ENCODE data around the gene ZNF775.

The ZNF775 gene

DNA sequence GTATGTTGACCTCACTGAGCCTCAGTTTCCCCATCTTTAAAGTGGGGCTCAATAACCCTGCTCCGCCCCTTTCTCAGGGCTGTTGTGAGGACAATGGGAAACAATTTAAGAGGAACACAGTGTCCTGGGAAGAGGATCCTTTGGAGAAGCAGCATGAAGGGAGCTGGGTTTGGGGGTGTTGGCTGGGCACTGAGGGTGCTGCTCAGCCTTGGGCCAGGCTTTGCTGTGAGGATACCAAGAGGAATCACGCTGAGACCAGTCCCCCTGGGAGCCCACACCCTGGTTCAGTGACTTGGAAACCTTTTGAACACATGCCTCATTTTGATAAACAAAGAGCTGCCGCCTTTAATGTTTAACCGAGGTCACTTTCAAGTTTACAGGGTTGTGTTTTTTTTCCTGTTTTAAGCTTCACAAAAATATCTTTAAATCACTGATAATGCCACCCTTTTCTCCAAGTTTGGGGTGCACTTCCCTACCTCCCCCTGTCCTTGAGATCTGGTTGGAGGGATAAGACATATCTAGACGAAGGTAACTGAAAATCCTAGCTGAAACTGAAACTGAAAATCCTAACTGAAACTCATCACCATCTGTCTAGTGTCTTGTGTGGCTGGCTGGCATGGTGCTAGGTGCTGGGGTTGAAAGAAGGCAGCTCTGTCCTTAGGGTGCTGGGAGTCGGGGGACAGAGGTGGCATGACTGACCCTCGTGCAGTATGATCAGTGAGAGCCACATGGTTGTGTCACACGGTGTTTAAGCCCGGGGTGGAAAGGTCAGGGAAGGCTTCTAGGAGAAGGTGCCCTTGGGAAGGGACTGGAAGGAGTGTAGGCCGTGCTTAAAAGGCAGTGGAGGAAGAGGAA is 27.7 kb downstream of the ZNF775 start:
- H3K4me3 ChIP-seq (ENCODE audit: low read depth, low read length): no peak overlapping the region
- in situ Hi-C loops (cut with HindIII; ENCODE audit: low sequenced_read_pairs): no loop called here
- TF ChIP-seq CTCF (IDR thresholded peaks at IDR 0.05; ENCODE audit: low read depth, low read length): no peak
- no peak for DNase-seq (ENCODE audit: low read depth, low spot score)

DNA sequence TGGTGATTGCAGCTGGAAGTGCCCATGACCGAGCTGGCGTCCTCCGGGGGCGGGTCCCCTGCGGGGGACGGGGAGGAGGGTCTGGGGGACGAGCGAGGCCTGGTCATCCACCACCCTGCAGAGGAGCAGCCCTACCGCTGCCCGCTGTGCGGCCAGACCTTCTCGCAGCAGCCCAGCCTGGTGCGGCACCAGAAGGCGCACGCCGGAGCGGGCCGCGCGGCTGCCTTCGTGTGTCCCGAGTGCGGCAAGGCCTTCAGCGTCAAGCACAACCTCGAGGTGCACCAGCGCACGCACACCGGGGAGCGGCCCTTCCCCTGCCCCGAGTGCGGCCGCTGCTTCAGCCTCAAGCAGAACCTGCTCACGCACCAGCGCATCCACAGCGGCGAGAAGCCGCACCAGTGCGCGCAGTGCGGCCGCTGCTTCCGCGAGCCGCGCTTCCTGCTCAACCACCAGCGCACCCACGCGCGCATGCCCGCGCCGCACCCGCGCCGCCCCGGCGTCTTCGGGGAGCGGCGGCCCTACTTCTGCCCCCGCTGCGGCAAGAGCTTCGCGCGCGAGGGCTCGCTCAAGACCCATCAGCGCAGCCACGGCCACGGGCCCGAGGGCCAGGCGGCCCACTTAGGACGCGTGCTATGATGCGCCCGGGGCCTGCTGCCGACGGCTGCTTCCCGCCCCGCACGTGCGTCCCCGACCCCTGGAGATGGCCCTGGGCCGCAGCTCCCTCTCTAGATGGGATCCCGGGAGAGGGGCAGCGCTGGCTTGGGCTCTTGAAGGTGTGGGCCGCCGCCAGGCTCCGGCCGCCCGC is 28.7 kb downstream of the ZNF775 start:
- H3K4me3 ChIP-seq (ENCODE audit: low read depth, low read length): no peak overlapping the region
- no peak for DNase-seq (ENCODE audit: low read depth, low spot score)
- in situ Hi-C loops (cut with HindIII; ENCODE audit: low sequenced_read_pairs): no loop called here
- TF ChIP-seq CTCF (IDR thresholded peaks at IDR 0.05; ENCODE audit: low read depth, low read length): no peak

- DNase-seq (ENCODE audit: low read depth, low spot score): no peak
- no peak overlapping the region for H3K4me3 ChIP-seq (ENCODE audit: low read depth, low read length)
- in situ Hi-C loops (cut with HindIII; ENCODE audit: low sequenced_read_pairs): no loop called here
- TF ChIP-seq CTCF (IDR thresholded peaks at IDR 0.05; ENCODE audit: low read depth, low read length): no peak
Measured at GRCh38 chr7:150408393-150409299, 29.5 kb downstream of the ZNF775 start.

- H3K4me3 ChIP-seq (ENCODE audit: low read depth, low read length): no peak overlapping the region
- in situ Hi-C loops (cut with HindIII; ENCODE audit: low sequenced_read_pairs): no loop called here
- no peak for TF ChIP-seq CTCF (IDR thresholded peaks at IDR 0.05; ENCODE audit: low read depth, low read length)
- DNase-seq (ENCODE audit: low read depth, low spot score): no peak
Measured at GRCh38 chr7:150409300-150410030, 30.3 kb downstream of the ZNF775 start.

GRCh38 chr7:150410131-150410530 is 31.0 kb downstream of the ZNF775 start:
- no peak for DNase-seq (ENCODE audit: low read depth, low spot score)
- in situ Hi-C loops (cut with HindIII; ENCODE audit: low sequenced_read_pairs): no loop called here
- no peak for TF ChIP-seq CTCF (IDR thresholded peaks at IDR 0.05; ENCODE audit: low read depth, low read length)
- no peak overlapping the region for H3K4me3 ChIP-seq (ENCODE audit: low read depth, low read length)

All from astrocyte of the spinal cord (primary cell).